ENCODE data around the gene CFAP20DC.
"Not testable (repeated sequence)": the region's sequence is repeated elsewhere in the genome, so short reads cannot be mapped to it uniquely, and the experiment has no call there.

Gene CFAP20DC

DNA sequence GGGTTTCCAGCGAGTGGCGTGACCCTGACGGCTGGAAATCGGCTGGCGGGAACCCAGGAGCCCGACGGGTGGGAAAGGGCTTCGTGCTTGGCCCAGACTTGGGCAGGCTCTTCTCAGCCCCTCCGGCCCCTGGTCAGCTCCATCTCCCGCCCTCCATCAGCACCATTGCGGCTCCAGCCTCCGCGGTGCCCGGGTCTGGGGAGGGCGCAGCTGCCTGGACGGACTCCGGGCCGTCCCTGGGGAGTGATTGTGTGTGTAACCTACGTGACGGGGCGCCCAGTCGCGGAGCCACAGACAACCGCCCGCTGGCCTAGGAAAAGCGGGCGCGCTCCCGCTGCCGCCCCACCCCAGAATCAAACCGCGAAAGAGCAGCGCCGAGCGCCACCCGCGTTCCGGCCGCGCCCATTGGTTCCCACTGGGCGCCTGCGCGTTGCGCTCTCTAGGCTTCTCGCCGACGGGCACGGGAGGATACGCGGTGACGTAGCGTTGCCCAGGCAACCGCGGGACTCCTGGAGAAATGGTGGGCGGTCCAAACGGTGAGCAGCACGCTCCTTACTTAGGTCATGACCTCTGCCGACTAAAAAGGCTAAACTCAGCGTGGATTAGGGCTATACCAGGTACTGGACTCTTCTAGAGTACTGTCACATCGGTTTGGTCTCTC lies at the start of gene CFAP20DC:
Gene CFAP20DC, minus strand, starts transcription at position 355 of the 661 bp plus-strand sequence. CDS start 394 bp downstream, outside the sequence.
- DNase-seq (ENCODE audit: low read depth in 2 of 2), result peak; percentile 58 to 78

DNA sequence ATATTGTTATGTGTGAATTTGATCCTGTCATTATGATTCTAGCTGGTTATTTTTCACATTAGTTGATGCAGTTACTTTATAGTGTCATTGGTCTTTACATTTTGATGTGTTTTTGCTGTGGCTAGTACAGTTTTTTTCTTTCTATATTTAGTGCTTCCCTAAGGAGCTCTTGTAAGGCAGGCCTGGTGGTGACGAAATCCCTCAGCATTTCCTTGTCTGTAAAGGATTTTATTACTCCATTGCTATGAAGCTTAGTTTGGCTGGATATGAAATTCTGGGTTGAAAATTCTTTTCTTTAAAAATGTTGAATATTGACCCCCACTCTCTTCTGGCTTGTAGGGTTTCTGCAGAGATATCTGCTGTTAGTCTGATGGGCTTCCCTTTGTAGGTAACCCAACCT lies 48.7 kb upstream of the CFAP20DC start:
- not testable (repeated sequence) for DNase-seq (ENCODE audit: low read depth in 2 of 2)

DNA sequence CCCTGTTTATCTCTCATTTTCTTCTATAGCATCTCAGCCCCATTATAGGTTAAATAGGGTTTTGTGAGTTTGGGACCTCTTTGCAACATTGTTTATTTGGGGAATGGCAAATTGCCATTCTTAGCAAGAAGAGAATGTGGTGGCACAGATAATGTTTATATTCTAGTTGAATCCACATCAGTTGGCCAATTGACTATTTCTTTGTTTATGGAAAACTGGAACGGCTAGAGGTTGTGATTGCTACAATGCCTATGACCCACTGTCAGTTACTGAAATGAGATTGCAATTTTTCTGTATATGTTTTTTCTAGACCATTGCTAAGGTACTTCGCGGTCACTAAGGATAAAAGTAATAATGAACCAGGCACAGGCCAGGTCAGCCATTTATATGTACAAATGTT lies 44.6 kb upstream of the CFAP20DC start:
- DNase-seq (ENCODE audit: low read depth in 2 of 2), result no peak

- DNase-seq (ENCODE audit: low read depth in 2 of 2), result no peak
Measured at GRCh38 chr3:59093521-59093920, 43.7 kb upstream of the CFAP20DC start.

- no peak for DNase-seq (ENCODE audit: low read depth in 2 of 2)
Measured at GRCh38 chr3:59088761-59089160, 38.9 kb upstream of the CFAP20DC start.

GRCh38 chr3:59085976-59086375 lies 36.2 kb upstream of the CFAP20DC start:
- DNase-seq (ENCODE audit: low read depth in 2 of 2), result no peak

DNA sequence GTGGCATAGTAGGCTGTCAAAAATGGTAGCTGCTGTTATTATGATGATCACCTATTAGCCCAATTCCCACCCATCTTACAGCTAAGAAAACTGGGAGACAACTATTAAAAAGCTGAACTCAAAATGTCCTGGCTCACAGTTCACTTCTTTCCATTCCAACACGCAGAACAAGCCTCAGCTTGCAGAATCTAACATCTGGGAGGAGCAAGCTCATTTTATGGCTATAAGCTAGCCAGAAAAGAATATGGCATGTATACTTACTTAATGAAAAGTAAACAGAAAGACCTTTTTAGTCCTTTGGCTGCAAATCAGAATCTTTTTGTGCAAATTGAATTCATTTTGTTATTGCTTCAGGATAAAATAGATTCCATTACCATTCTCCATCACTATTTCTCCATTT lies 34.8 kb upstream of the CFAP20DC start:
- DNase-seq (ENCODE audit: low read depth in 2 of 2), result no peak

GRCh38 chr3:59082106-59082505 lies 32.3 kb upstream of the CFAP20DC start:
- DNase-seq (ENCODE audit: low read depth in 2 of 2), result no peak

DNA sequence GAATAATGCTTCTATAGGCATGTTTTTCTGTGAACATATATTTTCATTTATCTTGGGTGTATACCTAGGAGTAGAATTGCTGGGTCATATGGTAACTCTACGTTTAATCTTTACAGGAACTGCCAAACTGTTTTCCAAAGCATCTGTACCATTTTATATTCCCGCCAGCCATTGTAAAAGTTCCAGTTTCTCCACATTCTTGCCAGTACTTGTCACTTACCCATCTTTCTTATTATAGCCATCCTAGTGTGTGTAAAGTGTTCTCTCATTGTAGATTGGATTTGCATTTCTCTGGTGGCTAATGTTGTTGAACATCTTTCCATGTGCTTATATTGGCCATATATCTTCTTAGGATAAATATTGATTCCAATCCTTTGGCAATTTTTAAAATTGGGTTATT lies 31.2 kb upstream of the CFAP20DC start:
- DNase-seq (ENCODE audit: low read depth in 2 of 2), result no peak

GRCh38 chr3:59079962-59080361 lies 30.1 kb upstream of the CFAP20DC start:
- no peak for DNase-seq (ENCODE audit: low read depth in 2 of 2)

GRCh38 chr3:59074764-59075163 lies 24.9 kb upstream of the CFAP20DC start:
- no peak for DNase-seq (ENCODE audit: low read depth in 2 of 2)

DNA sequence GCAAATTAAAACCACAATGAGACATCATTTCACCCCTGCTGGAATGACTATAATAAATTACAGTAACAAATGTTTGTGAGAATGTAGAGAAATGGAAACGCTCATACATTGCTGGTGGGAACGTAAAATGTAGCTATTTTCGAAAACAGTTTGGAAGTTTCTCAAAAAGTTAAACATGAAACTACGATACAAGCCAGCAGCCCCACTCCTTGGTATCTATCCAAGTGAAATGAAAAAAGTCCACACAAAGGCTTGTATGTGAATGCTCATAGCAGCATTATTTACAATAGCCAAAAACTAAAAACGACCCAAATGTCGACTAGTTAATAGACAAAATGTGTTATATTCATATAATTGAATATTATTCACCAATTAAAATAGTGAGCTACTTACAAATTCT lies 22.9 kb upstream of the CFAP20DC start:
- DNase-seq (ENCODE audit: low read depth in 2 of 2), result no peak

DNA sequence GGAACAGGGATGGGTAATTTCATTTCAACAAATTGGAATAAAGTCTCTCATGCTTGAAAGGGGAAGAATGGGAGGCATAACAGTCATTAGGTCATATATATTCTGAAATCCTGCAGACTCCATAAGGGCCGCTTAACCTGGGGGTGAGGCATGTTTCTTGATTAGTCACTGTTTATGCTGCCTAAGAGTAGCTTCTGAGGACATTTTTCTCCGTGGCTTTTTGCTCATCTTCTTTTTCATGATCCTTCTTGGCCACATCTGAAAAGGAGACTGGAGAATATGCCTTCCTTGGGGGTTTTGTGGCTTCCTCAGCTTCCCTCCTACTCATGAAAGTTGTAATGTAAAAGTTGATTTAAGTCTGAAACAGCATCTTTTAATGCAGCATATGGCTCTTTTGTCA lies 20.0 kb upstream of the CFAP20DC start:
- no peak for DNase-seq (ENCODE audit: low read depth in 2 of 2)

GRCh38 chr3:59065240-59065639 lies 15.4 kb upstream of the CFAP20DC start:
- DNase-seq (ENCODE audit: low read depth in 2 of 2), result no peak

DNA sequence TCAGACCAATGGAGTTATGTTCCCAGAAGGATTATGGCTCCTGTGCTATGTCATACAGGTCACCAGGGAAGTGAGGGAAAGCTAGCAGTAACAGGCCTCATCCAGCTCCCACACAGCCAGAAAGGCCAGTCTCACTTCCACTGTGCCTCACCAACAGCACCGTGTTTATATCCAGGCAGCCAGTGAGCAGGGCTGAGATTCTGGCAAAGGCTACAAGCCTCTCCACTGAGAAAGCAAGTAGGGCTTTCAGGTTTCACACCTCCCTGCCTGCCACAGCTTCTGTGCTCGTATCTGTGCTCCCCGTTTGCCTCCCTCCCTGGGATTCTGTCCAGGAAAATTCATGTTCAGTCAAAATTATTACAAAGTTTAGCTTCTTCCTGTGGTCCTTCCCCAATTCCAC lies 14.9 kb upstream of the CFAP20DC start:
- no peak for DNase-seq (ENCODE audit: low read depth in 2 of 2)

- no peak for DNase-seq (ENCODE audit: low read depth in 2 of 2)
Measured at GRCh38 chr3:59064276-59064675, 14.5 kb upstream of the CFAP20DC start.

DNA sequence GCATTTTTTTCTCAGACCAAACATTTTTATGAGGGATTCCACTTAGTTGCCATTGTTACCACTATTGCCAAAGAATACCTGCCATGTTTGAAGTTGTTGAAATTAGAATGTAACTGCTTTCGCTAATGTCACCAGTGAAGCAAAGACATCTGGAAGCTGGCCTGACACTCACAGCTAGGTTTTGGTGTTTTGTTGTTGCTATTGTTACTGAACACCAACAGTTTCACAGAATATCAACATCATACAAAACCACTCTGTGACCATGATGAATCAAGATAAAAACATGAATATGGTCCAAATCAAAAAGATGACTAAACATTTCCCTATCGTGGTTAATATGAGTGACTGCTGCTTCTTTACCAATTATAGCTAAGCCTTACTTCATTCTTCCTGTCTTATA lies 6.9 kb upstream of the CFAP20DC start:
- DNase-seq (ENCODE audit: low read depth in 2 of 2), result no peak

DNA sequence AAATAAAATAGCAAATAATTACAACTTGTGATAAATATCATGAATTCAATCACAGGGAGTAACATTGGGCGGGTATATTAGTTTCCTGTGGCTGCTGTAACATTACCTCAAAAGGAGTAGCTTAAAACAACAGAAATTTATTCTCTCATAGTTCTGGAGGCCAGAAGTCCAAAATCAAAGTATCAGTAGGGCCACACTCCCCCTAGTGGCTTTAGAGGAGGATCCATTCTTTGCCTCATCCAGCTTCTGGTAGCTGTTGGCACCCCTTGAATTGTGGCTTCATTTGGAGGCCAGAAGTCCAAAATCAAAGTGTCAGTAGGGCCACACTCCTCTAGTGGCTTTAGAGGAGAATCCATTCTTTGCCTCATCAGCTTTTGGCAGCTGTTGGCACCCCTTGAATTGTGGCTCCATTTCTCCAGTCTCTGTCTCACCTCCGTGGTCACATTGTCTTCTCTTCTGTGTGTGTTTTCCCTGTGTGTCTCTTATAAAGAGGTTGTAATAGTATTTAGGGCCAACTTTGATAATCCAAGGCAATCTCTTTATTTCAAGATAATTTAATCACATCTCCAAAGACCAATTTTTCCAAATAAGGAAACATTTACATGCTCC lies 3.1 kb upstream of the CFAP20DC start:
- DNase-seq (ENCODE audit: low read depth in 2 of 2), result no peak

GRCh38 chr3:59050811-59051414 lies 1.1 kb upstream of the CFAP20DC start:
- not testable (repeated sequence) for DNase-seq (ENCODE audit: low read depth in 2 of 2)

- DNase-seq (ENCODE audit: low read depth in 2 of 2), result no peak
Measured at GRCh38 chr3:59046839-59047238, 3.0 kb downstream of the CFAP20DC start.

GRCh38 chr3:59043391-59043790 lies 6.4 kb downstream of the CFAP20DC start:
- DNase-seq (ENCODE audit: low read depth in 2 of 2), result no peak

DNA sequence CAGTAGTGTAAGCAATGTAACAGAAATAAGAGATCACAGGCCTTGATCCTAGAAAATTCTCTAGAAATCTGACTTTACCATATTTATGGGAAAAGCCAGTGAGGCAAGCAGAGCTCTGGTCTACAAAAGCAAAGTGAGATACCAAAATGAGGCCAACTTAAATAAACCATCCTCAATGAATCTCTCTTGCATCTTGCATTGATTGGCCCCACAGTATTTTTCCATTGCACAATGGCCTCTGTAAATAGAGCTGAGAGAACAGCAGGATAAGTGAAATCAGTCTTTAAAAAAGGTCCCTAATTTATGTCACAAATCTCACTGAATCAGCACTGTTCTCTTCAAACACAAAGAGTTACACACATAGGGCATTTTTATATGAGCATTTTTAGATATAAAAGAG lies 8.9 kb downstream of the CFAP20DC start:
- DNase-seq (ENCODE audit: low read depth in 2 of 2), result no peak

DNA sequence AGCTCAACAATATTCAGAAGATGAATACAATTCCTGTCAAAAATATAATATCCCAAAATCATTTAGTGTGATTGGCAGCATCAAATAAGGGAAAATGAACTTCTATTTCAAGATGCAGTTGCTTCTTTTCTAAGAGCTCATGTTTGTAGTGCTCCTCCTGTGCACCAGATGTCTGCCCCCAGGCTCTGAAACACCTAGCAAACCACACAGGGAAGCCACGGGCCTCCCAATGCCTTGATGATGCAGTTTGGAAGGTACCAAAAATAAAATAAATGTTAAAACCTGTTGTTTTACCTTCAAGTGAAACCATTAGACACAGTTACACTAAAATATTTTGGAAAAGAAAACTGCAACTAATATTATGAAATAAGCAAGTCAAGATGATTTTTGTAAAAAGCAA lies 22.2 kb downstream of the CFAP20DC start:
- no peak for DNase-seq (ENCODE audit: low read depth in 2 of 2)
